Skin of body (tissue), 2 donors: ENCODE results near the gene PRR36. TPM values are rescaled to one million over a fixed set of nuclear protein-coding genes. Genes with fewer than 3 reads are reported as not detected.

ENCODE experiments used
- DNase-seq: peaks from one replicate; lab custom pipeline; 2025; lab: John Stamatoyannopoulos, UW
- total RNA-seq: library from RNA; depleted of rRNA; stranded (reverse); fragments of >200 nt; gene quantifications from one replicate; pipeline ENCODE4 v1.2.3, GENCODE V29; 2014

Gene PRR36
- total RNA-seq, 1 donor from 2014 or later: 0.10 TPM

- no peak for DNase-seq
Measured at GRCh38 chr19:7913652-7914051, 39.5 kb upstream of the PRR36 start.

DNA sequence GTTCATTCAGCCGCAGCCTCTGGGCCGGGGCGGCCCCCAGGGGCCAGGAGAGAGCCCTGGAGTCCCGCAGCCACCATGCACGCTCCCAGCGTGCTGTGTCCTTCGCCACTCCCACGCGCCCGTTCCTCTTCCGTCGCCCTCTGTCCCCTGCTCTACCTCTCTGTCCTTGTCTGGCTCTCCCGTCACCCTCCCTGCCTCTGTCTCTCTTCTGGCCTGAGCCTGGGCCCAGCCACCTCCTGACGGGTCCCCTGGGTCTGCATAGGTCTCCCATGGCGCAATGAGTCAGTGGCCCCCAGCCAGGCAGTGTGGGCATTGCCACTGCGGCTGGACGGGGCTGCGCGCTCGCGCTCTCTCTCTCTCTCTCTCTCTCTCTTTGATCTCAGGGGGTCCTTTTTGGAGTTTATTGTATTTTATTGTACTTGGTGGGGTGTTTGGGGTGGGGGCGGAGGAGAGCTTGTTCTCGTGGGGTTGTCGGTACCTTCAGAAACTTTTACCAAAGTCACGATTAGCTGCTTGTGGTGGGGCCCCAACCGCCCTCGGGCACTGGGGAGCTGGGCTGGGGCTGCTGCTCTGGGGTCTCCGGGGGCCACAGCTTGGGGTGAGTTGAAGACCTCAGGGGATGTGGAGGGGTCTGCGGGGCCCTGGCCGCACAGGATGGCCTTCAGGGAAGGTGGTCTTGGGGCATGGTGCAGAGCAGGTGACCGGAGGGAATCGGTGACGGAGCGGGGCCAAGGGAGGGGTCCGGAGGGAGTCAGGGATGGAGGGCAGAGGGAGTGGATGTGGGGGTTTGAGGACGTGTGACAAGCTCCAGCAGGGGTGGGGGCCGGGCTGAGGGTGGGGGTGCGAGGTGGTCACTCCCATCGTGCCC lies 38.7 kb upstream of the PRR36 start:
- no peak for DNase-seq

DNA sequence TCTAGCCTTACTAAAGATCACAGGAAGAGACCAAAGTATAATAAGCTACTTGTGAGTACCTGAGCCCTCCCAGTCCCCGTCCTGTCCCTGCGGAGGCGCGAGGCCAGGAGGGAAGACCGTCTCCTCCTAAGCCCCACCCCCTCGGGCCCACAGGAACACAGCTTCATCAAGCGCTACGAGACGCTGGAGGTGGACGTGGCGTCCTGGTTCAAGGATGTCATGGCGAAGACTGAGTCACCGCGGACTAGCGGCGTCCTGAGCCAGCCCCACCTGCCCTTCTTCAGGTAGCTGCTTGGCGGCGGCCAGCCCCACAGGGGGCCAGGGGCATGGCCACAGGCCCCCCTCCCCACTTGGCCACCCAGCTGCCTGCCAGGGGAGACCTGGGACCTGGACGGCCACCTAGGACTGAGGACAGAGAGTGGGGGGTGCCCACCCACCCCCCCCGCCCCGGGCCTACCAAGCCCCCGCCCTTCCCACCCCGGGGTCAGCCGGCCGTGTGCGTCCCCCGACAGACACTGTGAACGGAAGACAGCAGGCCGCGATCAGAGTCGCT lies 38.0 kb upstream of the PRR36 start:
- no peak for DNase-seq

DNA sequence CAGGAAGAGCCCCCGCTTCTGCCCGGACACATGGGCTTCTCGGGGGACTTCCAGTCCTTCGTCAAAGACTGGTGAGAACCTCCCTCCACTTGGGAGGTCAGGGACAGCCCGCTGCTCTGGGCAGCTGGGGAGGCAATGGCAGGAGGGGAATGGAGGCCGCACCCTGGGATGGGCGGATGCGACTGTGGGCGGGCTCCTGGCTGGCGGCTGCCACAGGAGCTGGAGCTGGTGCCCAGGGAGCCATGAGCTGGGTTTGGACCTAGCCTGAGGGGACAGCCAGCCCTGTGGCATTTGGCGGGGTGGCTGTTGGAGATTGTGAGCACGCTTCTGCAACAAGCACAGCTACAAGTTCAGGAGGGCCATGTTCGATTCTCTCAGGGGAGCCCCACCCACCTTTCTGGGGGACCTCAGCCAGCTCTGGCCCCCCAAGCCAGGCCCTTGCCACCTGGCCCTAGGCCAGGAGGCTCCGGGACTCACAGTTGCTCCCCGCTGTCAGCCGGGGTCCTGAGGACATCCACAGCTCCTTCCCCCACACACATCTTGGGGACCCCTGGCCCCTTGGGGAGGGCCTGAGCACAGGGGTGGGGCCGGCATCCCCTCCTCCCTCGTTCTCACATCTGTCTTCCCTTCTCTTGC lies 37.4 kb upstream of the PRR36 start:
- no peak for DNase-seq

DNA sequence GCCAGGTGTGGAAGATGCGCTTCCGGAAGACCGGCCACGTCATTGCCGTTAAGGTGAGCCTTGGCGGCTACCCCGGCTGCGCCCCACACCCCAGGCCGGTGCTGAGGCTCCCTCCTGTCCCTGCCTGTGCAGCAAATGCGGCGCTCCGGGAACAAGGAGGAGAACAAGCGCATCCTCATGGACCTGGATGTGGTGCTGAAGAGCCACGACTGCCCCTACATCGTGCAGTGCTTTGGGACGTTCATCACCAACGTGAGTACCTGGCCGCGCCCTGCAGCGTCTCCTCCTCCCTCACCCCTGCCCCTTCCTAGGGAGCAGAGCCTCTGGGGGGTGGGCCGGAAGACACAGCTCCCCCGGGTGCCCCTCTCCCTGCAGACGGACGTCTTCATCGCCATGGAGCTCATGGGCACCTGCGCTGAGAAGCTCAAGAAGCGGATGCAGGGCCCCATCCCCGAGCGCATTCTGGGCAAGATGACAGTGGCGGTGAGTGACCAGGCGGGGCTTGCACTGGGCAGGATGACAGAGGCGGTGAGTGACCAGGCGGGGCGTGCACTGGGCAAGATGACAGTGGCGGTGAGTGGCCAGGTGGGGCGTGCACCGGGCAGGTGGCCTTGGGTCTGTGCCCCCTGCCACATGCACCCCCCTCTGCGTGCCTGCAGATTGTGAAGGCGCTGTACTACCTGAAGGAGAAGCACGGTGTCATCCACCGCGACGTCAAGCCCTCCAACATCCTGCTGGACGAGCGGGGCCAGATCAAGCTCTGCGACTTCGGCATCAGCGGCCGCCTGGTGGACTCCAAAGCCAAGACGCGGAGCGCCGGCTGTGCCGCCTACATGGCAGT lies 36.4 kb upstream of the PRR36 start:
- DNase-seq: no peak

- no peak for DNase-seq
Measured at GRCh38 chr19:7909471-7910067, 35.4 kb upstream of the PRR36 start.

- no peak for DNase-seq
Measured at GRCh38 chr19:7908742-7909461, 34.7 kb upstream of the PRR36 start.

DNA sequence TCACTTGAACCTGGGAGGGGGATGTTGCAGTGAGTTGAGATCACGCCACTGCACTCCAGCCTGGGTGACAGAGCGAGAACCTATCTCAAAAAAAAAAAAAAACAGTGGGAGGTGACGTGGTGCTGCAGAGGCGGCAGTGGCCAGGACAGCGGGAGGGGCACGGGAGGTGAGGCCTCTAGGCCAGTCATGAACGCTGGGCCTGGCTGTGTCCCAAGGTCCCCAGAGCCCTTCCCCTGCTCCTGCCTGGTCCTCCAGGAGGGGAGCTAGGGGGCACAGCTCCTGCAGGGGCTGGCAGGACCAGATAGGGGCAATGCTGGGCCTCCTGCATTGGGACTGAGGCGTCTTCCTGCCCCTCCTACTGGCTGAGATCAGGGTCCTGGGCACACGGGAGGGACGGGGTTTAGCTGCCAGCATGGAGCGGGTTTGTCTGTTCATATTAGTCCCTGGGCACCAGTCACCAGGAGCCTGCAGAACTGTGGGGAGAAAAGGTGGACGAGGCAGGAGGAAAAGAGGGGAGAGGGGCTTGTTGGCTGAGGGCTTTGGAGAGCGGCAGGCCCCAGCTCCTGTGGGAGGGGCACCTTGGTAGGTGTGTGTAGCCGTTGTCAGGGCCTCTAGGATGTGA lies 34.0 kb upstream of the PRR36 start:
- no peak for DNase-seq

DNA sequence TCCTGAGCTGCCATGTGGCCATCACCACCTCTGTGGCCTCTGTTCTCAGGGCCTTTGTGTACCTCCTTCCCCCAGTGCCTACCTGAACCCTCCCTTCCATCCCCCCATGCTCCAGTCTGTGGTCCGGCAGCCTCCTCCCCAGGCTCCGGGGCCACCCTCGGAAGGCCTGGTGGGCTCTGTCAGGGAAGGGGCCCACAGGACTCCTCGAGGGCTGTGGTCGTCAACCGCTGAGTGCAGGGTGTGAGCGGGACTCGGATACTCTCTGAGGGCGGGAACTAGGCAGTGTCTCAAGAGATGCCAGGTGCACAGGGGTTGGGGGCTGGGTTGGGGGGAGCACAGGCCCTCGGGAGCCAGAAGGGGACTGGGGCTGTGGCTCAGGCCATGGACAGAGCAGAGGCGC lies 33.4 kb upstream of the PRR36 start:
- DNase-seq: no peak

DNA sequence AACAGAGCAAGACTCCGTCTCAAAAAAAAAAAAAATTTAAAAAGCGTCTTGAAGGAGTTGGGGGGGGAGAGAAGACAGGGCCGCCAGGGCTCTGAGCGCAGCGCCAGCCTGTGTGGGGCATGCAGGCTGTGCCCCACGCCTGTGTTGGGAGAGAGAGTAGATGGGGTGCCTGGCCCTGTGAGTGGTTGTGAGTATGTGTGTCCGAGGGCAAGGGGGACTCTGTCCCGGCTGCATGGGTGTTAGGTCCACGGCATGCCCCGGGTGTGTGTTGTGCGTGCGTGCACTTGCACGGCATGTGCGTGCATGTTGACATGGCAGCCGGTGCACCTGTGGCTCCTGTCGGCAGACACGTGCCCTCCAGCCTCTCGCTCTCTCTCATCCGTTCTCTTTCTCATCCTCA lies 32.9 kb upstream of the PRR36 start:
- DNase-seq: no peak

GRCh38 chr19:7905859-7906258 lies 31.7 kb upstream of the PRR36 start:
- DNase-seq: no peak

DNA sequence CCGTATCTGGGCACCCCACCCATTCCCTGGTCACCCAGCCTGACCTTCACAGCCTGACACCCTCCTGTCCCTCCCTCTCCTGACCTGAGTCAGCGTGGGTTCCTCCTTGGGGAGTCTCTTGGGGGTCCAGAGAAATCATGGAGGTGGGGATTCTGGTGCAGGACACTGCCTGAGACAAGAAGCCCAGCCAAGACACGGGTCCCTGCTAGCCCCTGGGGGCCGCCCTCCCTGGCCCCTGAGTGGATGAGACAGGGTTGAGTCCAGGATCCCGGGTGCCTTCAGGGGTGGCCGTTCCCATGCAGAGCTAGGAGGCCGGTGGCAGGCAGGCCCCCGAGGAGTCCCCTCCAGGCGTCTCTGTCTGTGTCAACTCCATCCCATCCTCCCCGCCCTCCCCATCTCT lies 31.1 kb upstream of the PRR36 start:
- DNase-seq: no peak

DNA sequence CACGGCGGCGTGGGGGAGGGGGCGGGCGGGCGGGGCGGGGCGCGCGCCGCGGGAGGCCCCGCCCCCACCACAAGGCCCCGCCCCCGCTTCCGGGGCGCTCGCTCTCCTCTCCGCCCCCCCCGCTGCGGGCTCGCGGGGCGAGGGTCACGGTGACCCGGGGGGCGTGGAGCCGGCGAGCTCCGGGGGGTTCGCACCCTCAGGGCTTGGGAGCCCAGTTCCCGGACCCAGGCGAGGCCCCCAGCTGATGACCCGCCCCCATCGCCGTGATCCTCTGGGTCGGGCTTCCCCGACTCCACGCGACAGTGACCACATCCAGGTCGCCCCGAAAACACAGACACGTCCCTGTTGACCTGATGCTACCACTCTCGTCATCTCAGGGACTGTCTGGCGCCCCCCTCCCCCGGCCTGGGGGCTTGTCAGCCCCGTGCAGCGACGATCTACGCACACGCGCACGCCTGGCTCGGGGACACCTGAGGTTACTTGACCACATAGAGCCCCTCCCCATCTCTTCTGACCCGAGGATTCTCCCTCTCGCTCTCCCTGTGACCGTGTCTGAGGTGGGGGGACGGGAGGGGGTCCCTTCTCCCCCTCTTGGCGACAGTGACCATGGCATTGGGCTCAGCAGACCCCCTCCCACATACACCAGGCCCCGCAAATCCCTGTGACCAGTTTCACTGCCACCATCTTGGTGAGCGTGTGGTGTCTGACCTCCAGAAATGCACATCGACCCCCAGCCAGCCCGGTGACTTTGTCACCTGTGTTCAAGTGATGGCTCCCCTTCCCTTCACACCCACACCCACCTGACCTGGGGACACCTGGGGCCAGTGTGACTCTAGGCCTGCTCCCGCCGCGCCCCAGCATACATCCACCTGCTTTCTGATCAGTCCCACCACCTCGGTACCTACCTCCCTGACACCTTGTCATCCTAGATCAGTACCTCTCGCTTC lies 30.2 kb upstream of the PRR36 start:
- DNase-seq: no peak

DNA sequence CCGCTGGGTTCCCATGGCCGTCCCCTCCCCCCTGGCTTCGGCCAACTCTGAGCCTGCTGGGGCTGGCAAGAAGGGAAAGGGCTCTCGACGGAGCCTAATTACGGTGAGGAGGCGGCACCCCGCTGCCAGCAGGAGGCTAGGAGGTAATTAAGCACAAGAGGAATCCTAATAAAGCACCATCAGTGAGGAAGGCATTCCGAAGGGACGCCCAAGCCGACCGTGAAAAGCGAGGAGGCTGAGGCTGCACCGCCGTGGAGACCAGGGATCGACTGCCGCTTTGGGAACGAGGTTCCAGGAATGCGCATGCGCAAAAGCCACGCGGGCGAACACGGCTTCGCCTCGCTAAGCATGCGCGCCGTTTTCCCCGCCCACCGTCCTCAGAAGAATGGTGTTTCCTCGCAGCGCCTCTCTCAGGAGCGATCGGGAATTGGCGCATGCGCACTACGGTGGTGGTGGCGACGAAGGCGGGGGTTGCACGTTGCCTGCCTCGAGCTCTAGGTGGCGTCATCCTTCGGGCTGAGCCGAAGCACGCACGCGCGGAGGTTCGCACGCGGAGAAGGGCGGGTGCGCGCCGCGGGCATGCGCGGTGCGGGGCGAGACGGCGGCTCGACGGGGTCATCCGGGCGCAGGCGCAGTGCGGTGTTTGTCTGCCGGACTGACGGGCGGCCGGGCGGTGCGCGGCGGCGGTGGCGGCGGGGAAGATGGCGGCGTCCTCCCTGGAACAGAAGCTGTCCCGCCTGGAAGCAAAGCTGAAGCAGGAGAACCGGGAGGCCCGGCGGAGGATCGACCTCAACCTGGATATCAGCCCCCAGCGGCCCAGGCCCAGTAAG lies 29.3 kb upstream of the PRR36 start, which contains the start of gene MAP2K7:
TSS of gene MAP2K7 (plus strand) at position 634 of the 830 bp plus-strand sequence. CDS start at position 702, 68 bp downstream.
- peak; percentile 100 for DNase-seq

DNA sequence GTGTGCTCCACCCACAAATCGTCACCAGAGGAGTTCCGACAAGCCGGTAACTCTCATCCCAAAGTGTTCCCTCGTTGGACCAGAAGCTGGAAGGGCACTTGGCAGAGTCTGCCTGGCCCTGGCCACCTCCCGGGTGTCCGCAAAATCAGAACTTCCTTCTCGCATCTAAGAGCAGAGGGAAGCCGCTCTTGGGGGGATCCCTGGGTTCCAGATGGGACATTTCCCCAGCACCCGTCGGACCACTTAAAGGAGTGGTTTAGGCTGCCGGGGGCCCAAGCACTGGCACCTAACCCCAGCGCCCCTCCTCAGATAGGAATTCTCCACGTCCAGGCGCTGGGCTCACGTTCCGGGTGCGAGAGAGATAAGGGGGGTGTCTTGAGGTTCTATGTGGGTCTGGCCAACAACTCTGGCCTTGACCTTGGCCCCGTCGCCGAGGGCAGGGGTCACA lies 28.6 kb upstream of the PRR36 start:
- no peak for DNase-seq

GRCh38 chr19:7901337-7901736 lies 27.1 kb upstream of the PRR36 start:
- no peak for DNase-seq

DNA sequence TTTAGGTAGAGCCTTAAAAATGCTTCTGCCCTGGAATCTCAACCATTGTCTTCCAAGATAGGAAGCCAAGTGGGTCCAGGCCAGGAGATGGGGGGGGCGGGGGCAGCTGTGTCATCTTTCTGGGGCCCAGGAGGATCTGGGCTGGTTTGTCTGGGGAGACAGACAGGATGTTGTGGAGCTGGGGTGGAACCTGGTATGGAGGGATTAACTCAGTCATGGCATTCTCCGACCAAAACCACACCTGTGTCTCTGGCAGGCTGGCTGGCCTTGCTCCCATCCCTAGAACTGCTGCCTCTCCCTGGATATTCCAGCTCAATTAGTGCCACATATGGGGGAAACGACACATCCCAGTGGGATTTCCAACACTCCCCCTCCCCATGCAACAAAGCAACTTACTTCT lies 26.7 kb upstream of the PRR36 start:
- DNase-seq: no peak

DNA sequence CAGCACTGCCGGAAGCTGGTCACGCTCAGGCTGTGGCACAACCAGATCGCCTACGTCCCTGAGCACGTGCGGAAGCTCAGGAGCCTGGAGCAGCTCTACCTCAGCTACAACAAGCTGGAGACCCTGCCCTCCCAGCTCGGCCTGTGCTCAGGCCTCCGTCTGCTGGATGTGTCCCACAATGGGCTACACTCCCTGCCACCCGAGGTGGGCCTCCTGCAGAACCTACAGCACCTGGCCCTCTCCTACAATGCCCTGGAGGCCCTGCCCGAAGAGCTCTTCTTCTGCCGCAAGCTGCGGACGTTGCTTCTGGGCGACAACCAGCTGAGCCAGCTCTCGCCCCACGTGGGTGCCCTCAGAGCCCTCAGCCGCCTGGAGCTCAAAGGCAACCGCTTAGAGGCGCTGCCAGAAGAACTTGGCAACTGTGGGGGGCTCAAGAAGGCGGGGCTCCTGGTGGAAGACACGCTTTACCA lies 26.2 kb upstream of the PRR36 start:
- DNase-seq: no peak
